ENCODE measurements around the gene MUC21. TPM values are rescaled to one million over a fixed set of nuclear protein-coding genes. Genes with fewer than 3 reads are reported as not detected.

Gene MUC21
- total and polyA plus RNA-seq, 2 of the 8 experiments (the other 6 are each of a cell fraction or from before 2014, with no cell fraction given), result not detected

- Histone ChIP-seq H3K27ac (ENCODE audit: low read depth, low read length) (no peak overlapping the region), H2BK120ac (replicated peaks; ENCODE audit: low read depth, low read length) (no peak overlapping the region), H3K27me3 (replicated peaks in 1 of 4; ENCODE audit: control insufficient read depth in 3 of 4, extremely low read depth in 1 of 4, insufficient read depth in 3 of 4, low read length in 3 of 4) (no peaks in the 10 kb centered on the region), H3K36me3 (ENCODE audit: control insufficient read depth in 2 of 4, insufficient read depth in 4 of 4, low read length in 3 of 4) (no peaks in the 10 kb centered on the region), H2AK5ac (ENCODE audit: low read depth, low read length) (no peak overlapping the region), H2BK12ac (ENCODE audit: low read depth, low read length) (no peak overlapping the region), H2BK15ac (ENCODE audit: low read length) (no peak overlapping the region), H4K5ac (ENCODE audit: insufficient read length, low read depth, low read length) (no peak overlapping the region), H3K4me2 (ENCODE audit: insufficient read depth in 1 of 2, low read depth in 2 of 2, low read length in 2 of 2) (no peak overlapping the region), H3K9ac (replicated peaks in 1 of 4; ENCODE audit: extremely low read depth in 1 of 4, low read depth in 3 of 4, low read length in 3 of 4) (no peak overlapping the region), H3K9me3 (ENCODE audit: insufficient read depth in 2 of 2, low read depth in 1 of 2, low read length in 1 of 2) (peaks cover 0 to 2% of the 10 kb centered on the region in 2 experiments; a peak in 1 of 4 replicates), H3K79me2 (ENCODE audit: control insufficient read depth in 1 of 2, insufficient read depth in 2 of 2, low read length in 2 of 2) (no peaks in the 10 kb centered on the region), H3K14ac (ENCODE audit: insufficient read length) (no peak overlapping the region), H3K23me2 (ENCODE audit: low read depth, low read length) (no peaks in the 10 kb centered on the region), H3K4ac (replicated peaks; ENCODE audit: insufficient read length, low read depth, low read length) (no peak overlapping the region), H4K8ac (ENCODE audit: extremely low read depth, insufficient read depth, low read length) (no peak overlapping the region), H2BK5ac (ENCODE audit: low read depth, low read length) (no peak overlapping the region), H4K20me1 (replicated peaks in 1 of 2; ENCODE audit: control insufficient read depth in 1 of 2, insufficient read depth in 2 of 2, low read length in 2 of 2) (no peaks in the 10 kb centered on the region), H3K79me1 (ENCODE audit: low read depth, low read length) (no peaks in the 10 kb centered on the region), H3K18ac (ENCODE audit: extremely low read depth, low read length) (no peak overlapping the region), H2BK20ac (ENCODE audit: low read length) (no peak overlapping the region), H2AFZ (ENCODE audit: low read length) (no peak overlapping the region), H3K23ac (ENCODE audit: insufficient read length) (no peak overlapping the region), H3K4me3 (ENCODE audit: extremely low read depth in 1 of 4, insufficient read depth in 2 of 4, low read depth in 3 of 4, low read length in 4 of 4) (no peak overlapping the region), H4K91ac (replicated peaks; ENCODE audit: insufficient read length, low read length) (no peak overlapping the region), H3K4me1 (replicated peaks in 1 of 4; ENCODE audit: control insufficient read depth in 3 of 4, insufficient read depth in 4 of 4, low read length in 3 of 4) (no peaks in the 10 kb centered on the region), H3K56ac (replicated peaks; ENCODE audit: insufficient read length, low read depth, low read length) (no peak overlapping the region)
- POLR2A ChIA-PET (ENCODE audit: partially characterized antibody), result no interaction called here
- no peak for FAIRE-seq
- CTCF ChIA-PET (ENCODE audit: partially characterized antibody), result interaction anchor here (1.7 to 2.2 kb wide), 2 partner anchors 9 to 15 kb away, joined by 4 to 6 read pairs; no protein-coding TSS in a partner anchor
- TF ChIP-seq EP300 (IDR thresholded peaks at IDR 0.05; ENCODE audit: borderline replicate concordance in 1 of 2, low read depth in 2 of 2, low read length in 2 of 2) (no peak), MAX (IDR thresholded peaks at IDR 0.05) (no peak)
- no peak for DNase-seq (ENCODE audit: low read depth in 1 of 2, low spot score in 2 of 2)
- 100% methylated on average over 2 of the region's 2 CpGs; no CpG with 5 or more reads in 1 of the 2 experiments for WGBS, 2 experiments (ENCODE audit: extremely low coverage in 1 of 2, insufficient coverage in 1 of 2, insufficient read length in 1 of 2, insufficient replicate concordance in 2 of 2, low coverage in 1 of 2, low lambda C conversion rate in 2 of 2, missing lambda C conversion rate in 1 of 2)
Measured at GRCh38 chr6:30997301-30997700, 13.8 kb downstream of the MUC21 start.
